PFSK-1 (cell line): ENCODE results near the gene RAB18.

Experiments used
- FOXP2 ChIP-seq: optimal IDR thresholded peaks from 2 replicates; pipeline ENCODE3; 2011; ENCODE audit warnings: borderline replicate concordance, control low read depth, inconsistent platforms; ENCODE audit not compliant: insufficient read depth; ENCODE audit errors: extremely low read length, extremely low read depth
- POLR2AphosphoS5 ChIP-seq: IDR thresholded peaks from 2 replicates; pipeline ENCODE4 v1.6.1; 2012; ENCODE audit warnings: low read depth, mild to moderate bottlenecking, control low read depth, low read length, moderate library complexity
- SIN3A ChIP-seq: IDR thresholded peaks from 2 replicates; pipeline ENCODE4 v1.6.1; 2012; ENCODE audit warnings: mild to moderate bottlenecking, low read length, moderate library complexity, borderline replicate concordance; ENCODE audit not compliant: insufficient read depth
- TAF1 ChIP-seq: IDR thresholded peaks from 2 replicates; pipeline ENCODE4 v1.6.1; 2012; ENCODE audit warnings: low read length, control low read depth, borderline replicate concordance; ENCODE audit not compliant: insufficient read depth
- TF ChIP-seq, protein P1 (sequence below), 2 experiments: IDR thresholded peaks; 2 replicates each; pipeline versions ENCODE4 v1.6.1 to v1.8.0; 2011 to 2012; ENCODE audit warnings: low read depth in 2 of 2, low read length in 2 of 2, control low read depth in 1 of 2, inconsistent platforms in 1 of 2, mild to moderate bottlenecking in 1 of 2, moderate library complexity in 1 of 2; ENCODE audit not compliant: insufficient read depth in 1 of 2

DNA sequence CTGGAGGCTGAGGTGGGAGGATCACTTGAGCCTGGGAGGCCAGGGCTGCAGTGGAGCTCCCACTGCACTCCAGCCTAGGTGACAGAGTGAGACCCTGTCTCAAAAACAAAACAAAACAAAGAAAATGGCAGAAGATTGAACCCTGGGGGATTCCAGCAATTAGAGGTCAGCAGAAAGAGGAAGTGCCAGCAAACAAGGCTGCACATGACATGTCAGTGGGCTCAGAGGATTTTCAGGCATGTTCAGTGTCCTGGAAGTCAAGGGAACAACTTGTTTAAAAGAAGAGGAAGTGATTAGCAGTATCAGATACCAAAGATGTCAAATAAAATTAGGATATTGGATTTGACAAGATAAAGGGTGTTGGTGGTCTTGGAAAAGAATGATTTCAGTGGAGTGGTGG is 32.3 kb downstream of the RAB18 start:
- TF ChIP-seq SIN3A (no peak), POLR2AphosphoS5 (no peak), FOXP2 (no peak), TAF1 (no peak)
- TF ChIP-seq, protein P1, sequence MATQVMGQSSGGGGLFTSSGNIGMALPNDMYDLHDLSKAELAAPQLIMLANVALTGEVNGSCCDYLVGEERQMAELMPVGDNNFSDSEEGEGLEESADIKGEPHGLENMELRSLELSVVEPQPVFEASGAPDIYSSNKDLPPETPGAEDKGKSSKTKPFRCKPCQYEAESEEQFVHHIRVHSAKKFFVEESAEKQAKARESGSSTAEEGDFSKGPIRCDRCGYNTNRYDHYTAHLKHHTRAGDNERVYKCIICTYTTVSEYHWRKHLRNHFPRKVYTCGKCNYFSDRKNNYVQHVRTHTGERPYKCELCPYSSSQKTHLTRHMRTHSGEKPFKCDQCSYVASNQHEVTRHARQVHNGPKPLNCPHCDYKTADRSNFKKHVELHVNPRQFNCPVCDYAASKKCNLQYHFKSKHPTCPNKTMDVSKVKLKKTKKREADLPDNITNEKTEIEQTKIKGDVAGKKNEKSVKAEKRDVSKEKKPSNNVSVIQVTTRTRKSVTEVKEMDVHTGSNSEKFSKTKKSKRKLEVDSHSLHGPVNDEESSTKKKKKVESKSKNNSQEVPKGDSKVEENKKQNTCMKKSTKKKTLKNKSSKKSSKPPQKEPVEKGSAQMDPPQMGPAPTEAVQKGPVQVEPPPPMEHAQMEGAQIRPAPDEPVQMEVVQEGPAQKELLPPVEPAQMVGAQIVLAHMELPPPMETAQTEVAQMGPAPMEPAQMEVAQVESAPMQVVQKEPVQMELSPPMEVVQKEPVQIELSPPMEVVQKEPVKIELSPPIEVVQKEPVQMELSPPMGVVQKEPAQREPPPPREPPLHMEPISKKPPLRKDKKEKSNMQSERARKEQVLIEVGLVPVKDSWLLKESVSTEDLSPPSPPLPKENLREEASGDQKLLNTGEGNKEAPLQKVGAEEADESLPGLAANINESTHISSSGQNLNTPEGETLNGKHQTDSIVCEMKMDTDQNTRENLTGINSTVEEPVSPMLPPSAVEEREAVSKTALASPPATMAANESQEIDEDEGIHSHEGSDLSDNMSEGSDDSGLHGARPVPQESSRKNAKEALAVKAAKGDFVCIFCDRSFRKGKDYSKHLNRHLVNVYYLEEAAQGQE (IDR thresholded peaks at IDR 0.05; ENCODE audit: insufficient read depth in 1 of 2, low read depth in 2 of 2, low read length in 2 of 2): no peak
